ENCODE data around the gene RRP12. TPM values are rescaled to one million over a fixed set of nuclear protein-coding genes. Genes with fewer than 3 reads are reported as not detected.
"Not testable (repeated sequence)": the region's sequence is repeated elsewhere in the genome, so short reads cannot be mapped to it uniquely, and the experiment has no call there.

The RRP12 gene
- total RNA-seq, 2 donors from 2014 or later, result 13.0 to 22.1 TPM

DNA sequence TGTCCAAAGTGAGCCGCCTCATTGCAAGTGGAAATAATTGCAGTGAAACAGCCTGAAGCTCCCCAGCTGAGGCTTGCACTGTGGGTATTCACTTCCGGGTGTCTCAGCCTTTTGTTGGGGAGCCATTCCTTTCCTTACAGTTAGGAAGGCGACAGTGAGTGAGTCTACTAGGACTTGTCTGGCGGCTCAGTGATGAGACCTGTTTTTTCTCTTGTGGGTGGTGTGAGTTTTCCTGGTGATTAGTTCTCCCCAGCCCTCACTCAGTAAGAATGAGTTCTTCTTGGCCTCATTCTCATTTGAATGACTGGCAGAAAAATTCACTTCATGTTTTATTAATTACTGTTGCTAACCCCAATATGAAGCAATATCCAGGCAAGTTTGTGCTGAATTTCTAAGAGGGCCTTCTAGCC is 27.4 kb upstream of the RRP12 start:
- TF ChIP-seq, protein P1, sequence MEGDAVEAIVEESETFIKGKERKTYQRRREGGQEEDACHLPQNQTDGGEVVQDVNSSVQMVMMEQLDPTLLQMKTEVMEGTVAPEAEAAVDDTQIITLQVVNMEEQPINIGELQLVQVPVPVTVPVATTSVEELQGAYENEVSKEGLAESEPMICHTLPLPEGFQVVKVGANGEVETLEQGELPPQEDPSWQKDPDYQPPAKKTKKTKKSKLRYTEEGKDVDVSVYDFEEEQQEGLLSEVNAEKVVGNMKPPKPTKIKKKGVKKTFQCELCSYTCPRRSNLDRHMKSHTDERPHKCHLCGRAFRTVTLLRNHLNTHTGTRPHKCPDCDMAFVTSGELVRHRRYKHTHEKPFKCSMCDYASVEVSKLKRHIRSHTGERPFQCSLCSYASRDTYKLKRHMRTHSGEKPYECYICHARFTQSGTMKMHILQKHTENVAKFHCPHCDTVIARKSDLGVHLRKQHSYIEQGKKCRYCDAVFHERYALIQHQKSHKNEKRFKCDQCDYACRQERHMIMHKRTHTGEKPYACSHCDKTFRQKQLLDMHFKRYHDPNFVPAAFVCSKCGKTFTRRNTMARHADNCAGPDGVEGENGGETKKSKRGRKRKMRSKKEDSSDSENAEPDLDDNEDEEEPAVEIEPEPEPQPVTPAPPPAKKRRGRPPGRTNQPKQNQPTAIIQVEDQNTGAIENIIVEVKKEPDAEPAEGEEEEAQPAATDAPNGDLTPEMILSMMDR (IDR thresholded peaks at IDR 0.05), result no peak
- TF ChIP-seq POLR2A (IDR thresholded peaks at IDR 0.05), result no peak
- peaks cover 31% of the 10 kb centered on the region for H3K4me1 ChIP-seq
- WGBS, 2 donors, result 71 to 78% methylated on average over 4 of the region's 4 CpGs

DNA sequence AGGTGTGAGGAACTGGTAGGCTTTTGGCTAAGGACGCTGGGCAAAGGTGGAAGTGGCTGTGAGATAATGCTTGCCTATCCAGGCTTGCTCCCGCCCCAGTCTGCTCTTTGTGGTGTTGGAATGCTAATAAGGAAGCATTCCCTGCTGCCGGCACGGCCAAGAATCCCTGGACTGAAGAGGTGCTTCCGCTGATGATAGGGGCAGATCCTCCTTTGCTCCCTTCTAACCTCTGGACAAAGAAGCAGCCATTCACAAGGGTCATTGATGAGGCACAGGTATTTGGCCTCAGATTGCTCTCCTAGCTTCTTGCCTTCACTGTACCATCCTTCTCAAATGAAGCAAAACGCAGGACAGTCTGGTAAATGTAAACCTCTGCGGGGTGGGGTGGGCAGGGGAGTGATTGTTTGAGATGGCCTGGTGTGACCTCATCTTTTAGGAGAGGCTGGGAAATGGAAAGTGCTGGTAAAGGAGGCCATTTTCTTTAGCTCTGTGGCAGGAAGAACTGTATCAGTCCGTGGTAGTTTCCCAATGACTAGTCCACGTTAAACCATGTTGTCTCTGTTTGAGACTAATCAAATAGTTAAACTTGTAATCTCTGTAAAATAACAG is 26.5 kb upstream of the RRP12 start:
- WGBS, 2 donors, result 24 to 33% methylated on average over 7 to 9 of the region's 9 CpGs
- no peak for TF ChIP-seq POLR2A (IDR thresholded peaks at IDR 0.05)
- TF ChIP-seq, protein P1 (IDR thresholded peaks at IDR 0.05), result no peak
- DNase-seq, result peak; percentile 31 to 52 (median 41)
- H3K36me3 ChIP-seq (replicated peaks in 1 of 2; ENCODE audit: insufficient read depth in 1 of 2, low read depth in 2 of 2), result peaks cover 11 to 12% of the 10 kb centered on the region in 2 donors
- H3K27ac ChIP-seq, result peak overlapping the region; percentile 7 to 88 (median 56)
- no peak overlapping the region for H3K4me3 ChIP-seq
- no peaks in the 10 kb centered on the region for H3K27me3 ChIP-seq
- peaks cover 31% of the 10 kb centered on the region for H3K4me1 ChIP-seq
- no peak for ATAC-seq
- intact Hi-C loops (cut with DNase I), result no loop called here
- no peaks in the 10 kb centered on the region for H3K9me3 ChIP-seq

More for the DNA sequence above, 27.4 kb upstream of the RRP12 start:
- DNase-seq (no peak), ATAC-seq (no peak)
- Histone ChIP-seq H3K27ac (peak overlapping the region in 1 of 4 donors; percentile 88), H3K27me3 (no peaks in the 10 kb centered on the region), H3K36me3 (replicated peaks in 1 of 2; ENCODE audit: insufficient read depth in 1 of 2, low read depth in 2 of 2) (peaks cover 11 to 12% of the 10 kb centered on the region in 2 donors), H3K9me3 (no peaks in the 10 kb centered on the region), H3K4me3 (no peak overlapping the region)
- intact Hi-C loops (cut with DNase I), result no loop called here

DNA sequence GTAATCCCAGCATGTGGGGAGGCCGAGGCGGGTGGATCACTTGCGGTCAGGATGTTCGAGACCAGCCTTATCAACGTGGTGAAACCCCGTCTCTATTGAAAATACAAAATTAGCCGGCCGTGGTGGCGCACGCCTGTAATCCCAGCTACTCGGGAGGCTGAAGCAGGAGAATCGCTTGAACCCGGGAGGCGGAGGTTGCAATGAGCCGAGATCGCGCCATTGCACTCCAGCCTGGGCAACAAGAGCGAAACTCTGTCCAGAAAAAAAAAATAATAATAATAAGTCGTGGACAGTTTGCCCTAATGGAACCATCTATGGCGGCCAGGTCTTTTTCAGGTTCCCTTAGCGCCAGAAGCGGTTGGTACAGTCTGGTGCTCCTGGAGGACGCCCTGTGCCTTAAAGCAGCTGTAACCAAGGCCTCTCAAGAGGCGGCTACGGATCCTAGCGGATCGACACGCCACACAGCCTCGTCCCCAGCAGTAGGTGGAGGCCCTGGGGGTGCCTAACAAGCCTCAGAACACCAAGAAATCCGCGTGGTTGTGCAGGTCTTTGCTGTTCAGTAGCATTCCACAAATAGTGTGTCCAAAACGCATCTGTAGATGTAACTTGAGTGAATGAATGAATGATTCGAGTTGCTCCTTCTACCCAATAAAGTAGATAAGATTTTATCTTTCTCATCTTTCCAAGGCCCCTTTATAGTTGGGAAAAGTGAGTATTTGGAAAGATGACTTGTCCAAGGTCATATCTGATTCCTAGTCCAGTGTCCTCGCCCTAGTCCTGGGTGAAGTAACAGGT is 25.8 kb upstream of the RRP12 start:
- ATAC-seq (no peak), DNase-seq (peak in 2 of 4 donors; percentile 28 to 39)
- WGBS, 2 donors, result 15 to 23% methylated on average over 20 to 34 of the region's 34 CpGs
- TF ChIP-seq, protein P1 (IDR thresholded peaks at IDR 0.05), result no peak
- TF ChIP-seq POLR2A (IDR thresholded peaks at IDR 0.05), result no peak
- intact Hi-C loops (cut with DNase I), result no loop called here
- H3K27ac ChIP-seq, result peak overlapping the region; percentile 7 to 88 (median 82)
- H3K36me3 ChIP-seq (replicated peaks in 1 of 2; ENCODE audit: insufficient read depth in 1 of 2, low read depth in 2 of 2), result peaks cover 11% of the 10 kb centered on the region in 2 donors
- no peaks in the 10 kb centered on the region for H3K9me3 ChIP-seq
- peaks cover 31% of the 10 kb centered on the region for H3K4me1 ChIP-seq
- no peaks in the 10 kb centered on the region for H3K27me3 ChIP-seq
- H3K4me3 ChIP-seq, result peak overlapping the region; percentile 20 to 58

DNA sequence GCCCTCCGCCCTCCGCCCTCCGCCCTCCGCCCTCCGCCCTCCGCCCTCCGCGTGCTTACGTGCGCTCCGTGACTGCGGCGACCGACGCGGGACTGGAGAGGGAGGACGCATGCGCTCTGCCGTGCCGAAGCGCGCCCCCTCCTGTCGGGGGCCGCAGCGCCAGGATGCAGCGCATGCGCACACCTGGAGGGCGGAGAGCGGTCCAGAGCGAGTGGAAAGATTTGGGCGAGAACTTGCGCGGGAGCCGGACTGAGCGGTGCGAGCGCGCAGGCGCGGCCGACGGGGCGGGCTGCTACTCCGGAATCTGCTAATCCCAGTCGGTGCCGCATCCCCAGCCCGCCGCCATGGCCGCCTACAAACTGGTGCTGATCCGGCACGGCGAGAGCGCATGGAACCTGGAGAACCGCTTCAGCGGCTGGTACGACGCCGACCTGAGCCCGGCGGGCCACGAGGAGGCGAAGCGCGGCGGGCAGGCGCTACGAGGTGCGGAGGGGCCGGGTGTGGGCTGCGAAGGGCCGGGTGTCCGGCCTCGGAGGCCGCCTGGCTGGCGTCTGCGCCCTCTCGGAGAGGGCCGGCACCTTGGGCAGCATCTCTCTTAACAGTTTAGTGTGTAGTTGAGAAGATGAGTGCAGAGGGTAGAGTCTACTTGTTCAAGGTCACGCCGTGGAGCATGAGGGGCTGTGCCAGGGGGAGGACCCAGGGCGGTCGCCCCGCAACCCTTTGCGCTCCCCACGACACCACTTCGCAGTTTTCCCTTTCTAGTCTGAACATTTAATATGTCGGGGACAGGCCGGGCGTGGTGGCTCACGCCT is 25.0 kb upstream of the RRP12 start, which contains the start of gene PGAM1:
TSS of gene PGAM1 (plus strand) at position 228 of the 812 bp plus-strand sequence. CDS start at position 345, 117 bp downstream.
- intact Hi-C loops (cut with DNase I), result no loop called here

DNA sequence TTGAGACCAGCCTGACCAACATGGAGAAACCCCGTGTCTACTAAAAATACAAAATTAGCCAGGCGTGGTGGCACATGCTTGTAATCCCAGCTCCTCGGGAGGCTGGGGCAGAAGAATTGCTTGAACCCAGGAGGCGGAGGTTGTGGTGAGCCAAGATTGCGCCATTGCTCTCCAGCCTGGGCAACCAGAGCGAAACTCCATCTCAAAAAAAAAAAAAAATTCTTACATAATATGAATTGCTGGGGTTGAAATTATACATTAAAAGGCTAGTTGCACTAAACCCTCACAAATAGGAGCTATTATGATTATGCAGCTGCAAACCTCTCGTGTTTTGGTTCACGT is 22.6 kb upstream of the RRP12 start:
- intact Hi-C loops (cut with DNase I), result not testable (repeated sequence)
- 74 to 83% methylated on average over 8 of the region's 8 CpGs for WGBS, 2 donors

More for the DNA sequence above, 25.0 kb upstream of the RRP12 start, which contains the start of gene PGAM1:
- Histone ChIP-seq H3K27me3 (no peaks in the 10 kb centered on the region), H3K27ac (peak within 1 kb of the TSS; percentile 73 to 88 (median 82)), H3K4me1 (peaks cover 31% of the 10 kb centered on the region), H3K4me3 (peak within 1 kb of the TSS; percentile 20 to 58), H3K36me3 (replicated peaks in 1 of 2; ENCODE audit: insufficient read depth in 1 of 2, low read depth in 2 of 2) (peaks cover 4 to 7% of the 10 kb centered on the region in 2 donors), H3K9me3 (no peaks in the 10 kb centered on the region)
- 0% methylated on average over 79 of the region's 90 CpGs; no CpG with 5 or more reads in 1 of the 2 donors for WGBS, 2 donors
- ATAC-seq, result peak; percentile 98
- peak; percentile 94 to 96 (median 94) for DNase-seq
- TF ChIP-seq, protein P1 (IDR thresholded peaks at IDR 0.05), result peak; percentile 43 to 88 (median 69)
- peak; percentile 64 to 86 (median 85) for TF ChIP-seq POLR2A (IDR thresholded peaks at IDR 0.05)

More for the DNA sequence above, 22.6 kb upstream of the RRP12 start:
- H3K27me3 ChIP-seq; H3K36me3 ChIP-seq (replicated peaks in 1 of 2; ENCODE audit: insufficient read depth in 1 of 2, low read depth in 2 of 2); DNase-seq; H3K4me3 ChIP-seq; H3K9me3 ChIP-seq; ATAC-seq: not testable (repeated sequence)
- peak overlapping the region in 1 of 4 donors; percentile 17 for H3K27ac ChIP-seq
- peaks cover 30% of the 10 kb centered on the region for H3K4me1 ChIP-seq

All from body of pancreas (tissue), 4 donors.